SK-N-MC (cell line): ENCODE data around the gene MYO7A.

Source experiments
- EZH2 ChIP-seq: fragments of 200-600 bp; sonication (generic); IDR thresholded peaks from one replicate; pipeline ENCODE4 v1.6.1; 2017; ENCODE audit warnings: antibody characterized with exemption
- FOXP2 ChIP-seq: optimal IDR thresholded peaks from 2 replicates; pipeline ENCODE3; 2011; ENCODE audit warnings: mild to moderate bottlenecking, moderate library complexity; ENCODE audit not compliant: insufficient read depth; ENCODE audit errors: extremely low read length, control extremely low read depth
- POLR2AphosphoS5 ChIP-seq: IDR thresholded peaks from 2 replicates; pipeline ENCODE4 v1.6.1; 2012; ENCODE audit warnings: mild to moderate bottlenecking, low read depth, low read length, borderline replicate concordance

DNA sequence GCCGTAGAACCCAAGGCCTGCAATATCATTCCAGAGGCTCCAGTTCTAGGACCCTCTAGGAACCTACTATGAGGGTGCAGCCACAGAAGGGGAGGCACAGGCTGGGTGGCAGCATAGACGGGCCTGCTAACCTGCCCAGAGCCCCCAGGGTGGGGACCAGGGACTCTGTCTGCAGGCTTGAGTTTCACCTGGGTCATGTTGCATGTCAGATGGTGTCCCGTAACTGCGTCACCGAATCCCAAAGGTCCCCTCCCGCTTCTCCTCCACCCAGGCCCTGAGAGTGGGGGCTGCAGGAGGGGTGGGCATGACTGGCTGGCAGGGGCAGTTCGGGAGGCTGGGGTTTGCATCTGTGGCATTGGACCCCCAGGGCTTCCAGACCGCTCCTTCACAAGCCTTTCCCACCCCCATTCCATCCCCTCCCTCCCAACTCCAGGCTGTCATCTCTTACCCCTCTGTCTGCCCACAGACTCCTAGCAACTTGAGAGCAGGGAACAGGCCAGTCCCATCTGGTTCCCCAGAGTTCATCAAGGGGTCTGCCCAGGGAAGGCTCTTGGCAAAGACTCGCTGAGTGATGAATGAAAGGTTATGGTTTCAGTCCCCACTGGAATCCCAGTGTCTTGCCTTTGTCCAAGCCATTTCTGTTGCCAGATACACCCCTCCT, 16.3 kb downstream of the MYO7A start:
- TF ChIP-seq POLR2AphosphoS5 (no peak), EZH2 (no peak), FOXP2 (no peak)
